ENCODE data around the gene PCNX1. TPM values are rescaled to one million over a fixed set of nuclear protein-coding genes. Genes with fewer than 3 reads are reported as not detected.

The PCNX1 gene
- total and polyA plus RNA-seq, 9 of the 15 experiments (the other 6 are each of a cell fraction or from before 2014, with no cell fraction given), result 0.30 to 4.5 (median 2.3) TPM

- POLR2A ChIA-PET, result no interaction called here
Measured at GRCh38 chr14:70905301-70905700, 2.0 kb upstream of the PCNX1 start.

More at GRCh38 chr14:70905301-70905700, 2.0 kb upstream of the PCNX1 start:
- H3K4me2 ChIP-seq (ENCODE audit: insufficient read depth, low read length), result no peak overlapping the region
- FAIRE-seq, result no peak
- H3K9ac ChIP-seq (ENCODE audit: insufficient read depth in 1 of 2, low read depth in 2 of 2, low read length in 2 of 2), result no peak overlapping the region
- no peak for ATAC-seq
- H3K27me3 ChIP-seq (ENCODE audit: control insufficient read depth in 2 of 2, insufficient read depth in 2 of 2, low read length in 2 of 2), result no peaks in the 10 kb centered on the region
- TF ChIP-seq CREM (IDR thresholded peaks at IDR 0.05; ENCODE audit: low read depth) (no peak), SMAD2 (IDR thresholded peaks at IDR 0.05; ENCODE audit: low read depth, low read length) (no peak), TAF1 (IDR thresholded peaks at IDR 0.05; ENCODE audit: control insufficient read depth, extremely low read depth, insufficient read depth, low read length, severe bottlenecking) (no peak), NFATC3 (IDR thresholded peaks at IDR 0.05) (no peak), PHF21A (IDR thresholded peaks at IDR 0.05; ENCODE audit: borderline replicate concordance, low read depth) (no peak), ETV1 (tag; conservative IDR thresholded peaks at IDR 0.05; ENCODE audit: low read depth) (no peak), SNRNP70 (optimal IDR thresholded peaks at IDR 0.05; ENCODE audit: low read depth, low read length) (no peak), STAT6 (CRISPR knock-in tag; IDR thresholded peaks at IDR 0.05) (no peak)
- TF ChIP-seq, protein P1, sequence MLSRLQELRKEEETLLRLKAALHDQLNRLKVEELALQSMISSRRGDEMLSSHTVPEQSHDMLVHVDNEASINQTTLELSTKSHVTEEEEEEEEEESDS (CRISPR knock-in tag; IDR thresholded peaks at IDR 0.05), result no peak
- TF ChIP-seq, protein P2, sequence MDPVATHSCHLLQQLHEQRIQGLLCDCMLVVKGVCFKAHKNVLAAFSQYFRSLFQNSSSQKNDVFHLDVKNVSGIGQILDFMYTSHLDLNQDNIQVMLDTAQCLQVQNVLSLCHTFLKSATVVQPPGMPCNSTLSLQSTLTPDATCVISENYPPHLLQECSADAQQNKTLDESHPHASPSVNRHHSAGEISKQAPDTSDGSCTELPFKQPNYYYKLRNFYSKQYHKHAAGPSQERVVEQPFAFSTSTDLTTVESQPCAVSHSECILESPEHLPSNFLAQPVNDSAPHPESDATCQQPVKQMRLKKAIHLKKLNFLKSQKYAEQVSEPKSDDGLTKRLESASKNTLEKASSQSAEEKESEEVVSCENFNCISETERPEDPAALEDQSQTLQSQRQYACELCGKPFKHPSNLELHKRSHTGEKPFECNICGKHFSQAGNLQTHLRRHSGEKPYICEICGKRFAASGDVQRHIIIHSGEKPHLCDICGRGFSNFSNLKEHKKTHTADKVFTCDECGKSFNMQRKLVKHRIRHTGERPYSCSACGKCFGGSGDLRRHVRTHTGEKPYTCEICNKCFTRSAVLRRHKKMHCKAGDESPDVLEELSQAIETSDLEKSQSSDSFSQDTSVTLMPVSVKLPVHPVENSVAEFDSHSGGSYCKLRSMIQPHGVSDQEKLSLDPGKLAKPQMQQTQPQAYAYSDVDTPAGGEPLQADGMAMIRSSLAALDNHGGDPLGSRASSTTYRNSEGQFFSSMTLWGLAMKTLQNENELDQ (CRISPR knock-in tag; IDR thresholded peaks at IDR 0.05; ENCODE audit: borderline replicate concordance), result no peak
- H3K4me3 ChIP-seq, result no peak overlapping the region
- no peaks in the 10 kb centered on the region for H3K9me1 ChIP-seq (ENCODE audit: control insufficient read depth, insufficient read depth, low read length)
- no peaks in the 10 kb centered on the region for H4K20me1 ChIP-seq (replicated peaks; ENCODE audit: control insufficient read depth, insufficient read depth, low read length)
- H2AFZ ChIP-seq (ENCODE audit: low read depth, low read length), result no peak overlapping the region
- CTCF ChIA-PET (ENCODE audit: low intra/inter-chr PET ratio), result no interaction called here
- H3K27ac ChIP-seq (ENCODE audit: extremely low read depth, low read depth, low read length), result no peak overlapping the region
- H3K9me3 ChIP-seq (replicated peaks; ENCODE audit: control insufficient read depth, insufficient read depth, low read depth, low read length), result no peaks in the 10 kb centered on the region
- in situ Hi-C loops (cut with MboI), result no loop called here
- H3K36me3 ChIP-seq (ENCODE audit: control insufficient read depth, insufficient read depth, low read length), result no peaks in the 10 kb centered on the region
- H3K4me1 ChIP-seq (replicated peaks in 1 of 2; ENCODE audit: control insufficient read depth in 2 of 2, insufficient read depth in 2 of 2, low read length in 2 of 2), result peaks cover 2 to 14% of the 10 kb centered on the region in 2 experiments; a peak in 3 of 5 replicates
- WGBS (ENCODE audit: insufficient coverage, low coverage, missing lambda C conversion rate), result 35% methylated on average over 8 of the region's 9 CpGs
- BruUV-seq (replicated peaks), result no TSS peak
- DNase-seq (ENCODE audit: extremely low read depth in 1 of 4, low spot score in 3 of 4), result no peak
- intact Hi-C loops (cut with micrococcal nuclease), result loop anchor here (5.0 kb wide), 1 partner anchor 52 kb away; no protein-coding TSS in a partner anchor
- no peaks in the 10 kb centered on the region for H3K79me2 ChIP-seq (ENCODE audit: control insufficient read depth, insufficient read depth, low read length)
